WTC11 (cell line): ENCODE data around the gene VMAC. TPM values are rescaled to one million over a fixed set of nuclear protein-coding genes. Genes with fewer than 3 reads are reported as not detected.

Source experiments
- ATAC-seq: fragments of 200-7000 bp; cut with Tn5 transposase; 2 replicates; pipeline ENCODE4 v1.10.0; 2021; ENCODE audit warnings: mild to moderate bottlenecking, moderate library complexity
- CTCF ChIA-PET: fragments of 300-600 bp; sonication (Branson Sonifier 250); formaldehyde crosslinking; loops from one replicate; lab custom pipeline; 2021; ENCODE audit warnings: antibody characterized with exemption; lab: Charles Lee
- POLR2A ChIA-PET: fragments of 350-600 bp; sonication (Branson Sonifier 250); formaldehyde crosslinking; loops from one replicate; lab custom pipeline; 2021; ENCODE audit warnings: antibody characterized with exemption; lab: Charles Lee
- DNase-seq: peaks from one replicate; pipeline ENCODE4 v3.0.0; 2021; ENCODE audit warnings: low spot score
- H3K27ac Mint-ChIP-seq: 2 replicates; pipeline ENCODE4 v1.8.0; 2021; ENCODE audit warnings: mixed read lengths
- H3K27me3 Mint-ChIP-seq: 2 replicates; pipeline ENCODE4 v1.8.0; 2021; ENCODE audit warnings: low read depth, mild to moderate bottlenecking, moderate library complexity, mixed read lengths
- H3K36me3 Mint-ChIP-seq: 2 replicates; pipeline ENCODE4 v1.8.0; 2021; ENCODE audit warnings: mixed read lengths
- H3K4me1 Mint-ChIP-seq: 2 replicates; pipeline ENCODE4 v1.8.0; 2022; ENCODE audit warnings: mixed read lengths
- H3K4me3 Mint-ChIP-seq: 2 replicates; pipeline ENCODE4 v1.8.0; 2021; ENCODE audit warnings: mild to moderate bottlenecking, moderate library complexity, mixed read lengths
- H3K9me3 Mint-ChIP-seq: 2 replicates; pipeline ENCODE4 v1.8.0; 2021; ENCODE audit warnings: mixed read lengths
- ATF2 ChIP-seq: sonication (generic); formaldehyde crosslinking; IDR thresholded peaks from 2 replicates; pipeline ENCODE4 v1.8.1; 2022; ENCODE audit warnings: low read depth, missing genetic modification reagents, borderline replicate concordance
- CDX4 ChIP-seq: fragments of 250-450 bp; sonication (Bioruptor Pico); IDR thresholded peaks from 2 replicates; pipeline ENCODE4 v1.9.0; 2021; ENCODE audit warnings: moderate library complexity, mild to moderate bottlenecking, inconsistent platforms, borderline replicate concordance
- CREM ChIP-seq: sonication (generic); formaldehyde crosslinking; IDR thresholded peaks from 2 replicates; pipeline ENCODE4 v1.8.1; 2022; ENCODE audit warnings: mild to moderate bottlenecking, missing genetic modification reagents, moderate library complexity
- CTCF ChIP-seq: fragments of 200-600 bp; IDR thresholded peaks from 2 replicates; pipeline ENCODE4 v1.8.0; 2022; ENCODE audit warnings: antibody characterized with exemption
- E2F5 ChIP-seq: sonication (generic); formaldehyde crosslinking; IDR thresholded peaks from 2 replicates; pipeline ENCODE4 v1.8.1; 2022; ENCODE audit warnings: mild to moderate bottlenecking, moderate library complexity, missing genetic modification reagents
- FOXK1 ChIP-seq: sonication (generic); formaldehyde crosslinking; IDR thresholded peaks from 2 replicates; pipeline ENCODE4 v1.8.0; 2022; ENCODE audit warnings: mild to moderate bottlenecking, moderate library complexity, missing genetic modification reagents
- JUN ChIP-seq: sonication (generic); formaldehyde crosslinking; IDR thresholded peaks from 2 replicates; pipeline ENCODE4 v1.8.0; 2023; ENCODE audit warnings: mild to moderate bottlenecking, missing genetic modification reagents
- KAT7 ChIP-seq: sonication (generic); formaldehyde crosslinking; IDR thresholded peaks from 2 replicates; pipeline ENCODE4 v1.8.1; 2023; ENCODE audit warnings: missing genetic modification reagents, mild to moderate bottlenecking, borderline replicate concordance
- MYBL2 ChIP-seq: sonication (generic); formaldehyde crosslinking; IDR thresholded peaks from 2 replicates; pipeline ENCODE4 v1.8.1; 2023; ENCODE audit warnings: mild to moderate bottlenecking, moderate library complexity, missing genetic modification reagents
- NR3C1 ChIP-seq: sonication (generic); formaldehyde crosslinking; conservative IDR thresholded peaks from 2 replicates; pipeline ENCODE4 v1.8.1; 2023; ENCODE audit warnings: low read depth, mild to moderate bottlenecking, missing genetic modification reagents
- PREB ChIP-seq: sonication (generic); formaldehyde crosslinking; IDR thresholded peaks from 2 replicates; pipeline ENCODE4 v1.8.1; 2022; ENCODE audit warnings: mild to moderate bottlenecking, missing genetic modification reagents, moderate library complexity, borderline replicate concordance
- RORB ChIP-seq: fragments of 250-450 bp; sonication (Bioruptor Pico); IDR thresholded peaks from 2 replicates; pipeline ENCODE4 v1.9.0; 2021; ENCODE audit warnings: mild to moderate bottlenecking
- SOX15 ChIP-seq: fragments of 250-450 bp; sonication (Bioruptor Pico); IDR thresholded peaks from 2 replicates; pipeline ENCODE4 v1.9.0; 2021; ENCODE audit warnings: mild to moderate bottlenecking
- STAT6 ChIP-seq: sonication (generic); formaldehyde crosslinking; conservative IDR thresholded peaks from 2 replicates; pipeline ENCODE4 v1.8.1; 2023; ENCODE audit warnings: mild to moderate bottlenecking, low read depth, missing genetic modification reagents, moderate library complexity
- TEAD1 ChIP-seq: sonication (generic); formaldehyde crosslinking; IDR thresholded peaks from 2 replicates; pipeline ENCODE4 v1.8.0; 2022; ENCODE audit warnings: mild to moderate bottlenecking, missing genetic modification reagents
- ZBTB21 ChIP-seq: sonication (generic); formaldehyde crosslinking; IDR thresholded peaks from 2 replicates; pipeline ENCODE4 v1.8.1; 2023; ENCODE audit warnings: mild to moderate bottlenecking, missing genetic modification reagents, borderline replicate concordance
- ZNF138 ChIP-seq: sonication (generic); formaldehyde crosslinking; conservative IDR thresholded peaks from 2 replicates; pipeline ENCODE4 v1.8.1; 2022; ENCODE audit warnings: mild to moderate bottlenecking, moderate library complexity, missing genetic modification reagents
- ZNF232 ChIP-seq: sonication (generic); formaldehyde crosslinking; IDR thresholded peaks from 2 replicates; pipeline ENCODE4 v1.8.0; 2022; ENCODE audit warnings: mild to moderate bottlenecking, missing genetic modification reagents
- ZNF532 ChIP-seq: fragments of 250-450 bp; sonication (Bioruptor Pico); IDR thresholded peaks from 2 replicates; pipeline ENCODE4 v1.9.0; 2021; ENCODE audit warnings: mild to moderate bottlenecking, borderline replicate concordance
- total RNA-seq: library from RNA; stranded (reverse); gene quantifications from 3 replicates; pipeline ENCODE4 v1.2.3, GENCODE V29; 2021

The VMAC gene
- total RNA-seq, 1 experiment from 2014 or later: 2.5 TPM

GRCh38 chr19:5891572-5891937 lies 13.1 kb upstream of the VMAC start:
- CTCF ChIA-PET: interaction anchor here (1.0 to 4.5 kb wide), 4 partner anchors 53 to 87 kb away, joined by 4 to 66 read pairs (median 5); partner anchors contain the start of gene NRTN
- TF ChIP-seq CTCF (no peak), ZBTB21 (CRISPR knock-in tag) (no peak), RORB (CRISPR knock-in tag) (no peak), E2F5 (CRISPR knock-in tag) (no peak), CDX4 (CRISPR knock-in tag) (no peak), ZNF532 (no peak), FOXK1 (CRISPR knock-in tag) (no peak), ZNF232 (CRISPR knock-in tag) (no peak), NR3C1 (CRISPR knock-in tag) (no peak), SOX15 (CRISPR knock-in tag) (no peak), TEAD1 (CRISPR knock-in tag) (no peak), ATF2 (CRISPR knock-in tag) (no peak), MYBL2 (CRISPR knock-in tag) (no peak), KAT7 (CRISPR knock-in tag) (no peak), ZNF138 (no peak), JUN (CRISPR knock-in tag) (no peak), CREM (CRISPR knock-in tag) (no peak), PREB (no peak), STAT6 (CRISPR knock-in tag) (no peak)
- no peaks in the 10 kb centered on the region for H3K9me3 Mint-ChIP-seq
- H3K4me3 Mint-ChIP-seq: no peak overlapping the region
- H3K27ac Mint-ChIP-seq: no peak overlapping the region
- DNase-seq (no peak), ATAC-seq (no peak; the same call in 1 of the 2 replicates)
- H3K36me3 Mint-ChIP-seq: no peaks in the 10 kb centered on the region; the same call in 1 of the 2 replicates
- H3K4me1 Mint-ChIP-seq: 0 out of 2 replicates have a peak, but pooled peaks cover 3% of the 10 kb centered on the region
- POLR2A ChIA-PET: interaction anchor here (0.6 kb wide), 1 partner anchor 227 kb away, joined by 3 read pairs; no protein-coding TSS in a partner anchor
- H3K27me3 Mint-ChIP-seq: peaks cover 25% of the 10 kb centered on the region
